OCI-LY3 (cell line): ENCODE results near the gene UNC80.

Experiments used
- CTCF ChIP-seq: fragments of 200-600, 300-600 bp; sonication (generic); IDR thresholded peaks from 2 replicates; pipeline ENCODE4 v1.5.1; 2014; ENCODE audit warnings: antibody characterized with exemption, low read length, low read depth
- EZH2phosphoT487 ChIP-seq: fragments of 200-600 bp; shearing (Covaris generic); IDR thresholded peaks from 2 replicates; pipeline ENCODE4 v1.6.1; 2018; ENCODE audit warnings: antibody characterized with exemption, mixed run types, low read depth

DNA sequence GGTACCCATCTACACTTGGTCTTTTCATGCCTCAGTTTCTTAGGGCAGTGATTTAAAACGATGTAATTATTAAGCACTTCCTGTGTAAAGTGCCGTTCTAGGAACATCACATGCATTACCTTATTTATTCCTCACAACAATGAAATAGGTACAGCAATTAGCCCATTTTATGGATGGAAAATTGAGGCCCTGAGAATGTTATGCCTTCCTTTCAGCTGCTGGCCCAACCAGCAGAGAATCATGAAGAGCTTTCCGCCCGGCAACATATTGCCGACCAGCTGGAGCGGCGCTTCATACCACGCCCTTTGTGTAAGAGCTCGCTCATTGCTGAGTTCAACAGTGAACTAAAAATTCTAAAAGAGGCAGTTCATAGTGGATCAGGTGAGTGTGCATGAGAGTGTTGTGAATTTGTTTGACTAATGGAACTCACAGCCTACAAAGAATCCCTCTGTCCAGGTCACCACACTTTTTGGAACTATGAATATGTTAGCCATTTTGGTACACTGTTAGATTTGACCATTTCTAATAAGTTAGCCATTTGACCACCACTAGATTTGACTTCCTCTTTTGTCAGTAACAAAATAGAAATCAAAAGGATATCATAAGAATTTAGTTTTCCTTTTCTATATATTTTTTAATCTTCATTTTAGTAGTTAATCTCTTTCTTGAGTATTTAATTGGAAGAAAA is 205.2 kb downstream of the UNC80 start:
- TF ChIP-seq CTCF: no peak
- no peak for TF ChIP-seq EZH2phosphoT487
